Adrenal gland (tissue), 12 donors: ENCODE measurements around the gene STPG4. TPM values are rescaled to one million over a fixed set of nuclear protein-coding genes. Genes with fewer than 3 reads are reported as not detected.

Experiments used
- DNase-seq, 7 donors: peaks; one replicate each; pipeline ENCODE4 v3.0.0-alpha.2; 2019 to 2020
- H3K27ac ChIP-seq, 5 donors: fragments of 200-600 bp; sonication (generic) in 4 of 5; 1 replicate in 3 of 5; 2 replicates in 2 of 5; pipeline versions ENCODE4 v1.5.1 to v1.8.0; 2016 to 2020; ENCODE audit warnings: mild to moderate bottlenecking in 1 of 5
- H3K27me3 ChIP-seq: fragments of 200-600 bp; 2 replicates; pipeline ENCODE4 v1.8.0; 2021
- H3K36me3 ChIP-seq, 2 donors: fragments of 200-600 bp; replicated peaks in 1 of 2; 1 replicate in 1 of 2; 2 replicates in 1 of 2; pipeline versions ENCODE4 v1.5.1 to v1.8.0; 2018 to 2022
- H3K4me1 ChIP-seq, 2 donors: fragments of 200-600 bp; replicated peaks in 1 of 2; 1 replicate in 1 of 2; 2 replicates in 1 of 2; pipeline versions ENCODE4 v1.5.1 to v1.8.0; 2018 to 2021
- H3K4me3 ChIP-seq, 4 donors: fragments of 200-600 bp; sonication (generic) in 3 of 4; one replicate each; pipeline ENCODE4 v1.5.1; 2016 to 2018
- H3K9me3 ChIP-seq, 3 donors: fragments of 200-600 bp; sonication (generic) in 1 of 3; replicated peaks in 1 of 3; 1 replicate in 2 of 3; 2 replicates in 1 of 3; pipeline versions ENCODE4 v1.5.1 to v1.8.0; 2016 to 2021
- POLR2A ChIP-seq, 2 donors: fragments of 450-650 bp; IDR thresholded peaks; one replicate each; pipeline ENCODE4 v1.6.1; 2017; ENCODE audit warnings: antibody characterized with exemption in 2 of 2, mild to moderate bottlenecking in 2 of 2, moderate library complexity in 1 of 2
- WGBS, 4 donors: extraction: QIAGEN DNeasy Blood & Tissue Kit in 2 of 4; methylation state at CpG; one replicate each; pipeline versions ENCODE4 v1.1.5 to v1.1.7; 2013 to 2017; 5-methylcytosine and 5-hydroxymethylcytosine counted together
- intact Hi-C, 2 donors: fragments of 100-400 bp; cut with DNase I; formaldehyde crosslinking; loops; one replicate each; pipeline versions ENCODE4 v1.14.1 to v1.15.0; 2022 to 2023
- polyA plus RNA-seq, 3 donors: library from polyadenylated mRNA; stranded (reverse); fragments of 200-250 nt in 2 of 3; fragments of 350-450 nt in 1 of 3; fragmentation: Illumina TruSeq in 1 of 3; extraction: RNeasy Lipid Tissue Mini Kit (QIAGEN cat#74804) in 1 of 3; gene quantifications; one replicate each; pipeline ENCODE4 v1.2.3, GENCODE V29; 2013 to 2014
- total RNA-seq, 9 donors: library from RNA; depleted of rRNA in 4 of 9; stranded (reverse); fragments of >200 nt in 4 of 9; fragments of 120-200 nt in 1 of 9; fragmentation: NEBNext Ultra II Directional in 1 of 9; extraction: Animal tissue kit (Norgen Biotek cat#: 25700) in 1 of 9; gene quantifications; one replicate each; pipeline versions ENCODE4 v1.1.0 to v1.2.4, GENCODE V29; 2013 to 2023
- TF ChIP-seq, protein P1 (sequence below), 6 experiments: fragments of 450-650 bp in 4 of 6; fragments of 200-600 bp in 2 of 6; sonication (generic) in 1 of 6; IDR thresholded peaks; 1 replicate in 5 of 6; 2 replicates in 1 of 6; pipeline versions ENCODE4 v1.5.1 to v1.8.0; 2016 to 2021; ENCODE audit warnings: antibody characterized with exemption in 6 of 6, mild to moderate bottlenecking in 2 of 6, moderate library complexity in 1 of 6
- donor health status: healthy with polysubstance abuse.
- donor health status: Bipolar disorder and iron deficiency.
- donor health status: DM: yes; HTN: yes; CAD: no.
- donor health status: DM: no; HTN: no; CAD: no.
- donor health status: DM: no; HTN: no; CAD: no.
- donor health status: DM: yes; HTN: yes; CAD: no.

The STPG4 gene
- total and polyA plus RNA-seq, 12 donors: 0.24 to 0.28 TPM; not detected in 10

DNA sequence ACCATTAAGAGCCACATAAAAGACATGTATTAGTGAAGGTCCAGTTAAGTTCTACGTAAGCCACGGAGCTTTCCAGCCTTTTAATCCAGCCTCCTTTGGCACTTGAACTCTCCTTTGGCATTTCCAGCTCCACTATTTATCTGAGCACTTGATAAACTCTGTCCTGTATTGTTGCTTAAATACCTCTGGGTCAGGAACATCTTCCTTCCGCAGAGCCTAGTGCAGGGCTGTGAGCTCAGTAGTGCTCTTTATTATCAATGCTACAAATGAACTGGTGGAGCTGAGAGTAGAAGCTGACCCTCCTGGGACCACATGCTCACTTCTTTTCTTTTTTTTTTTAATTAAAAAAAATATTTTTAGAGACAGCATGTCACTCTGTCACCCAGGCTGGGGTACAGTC lies 4.9 kb downstream of the STPG4 start:
- Histone ChIP-seq H3K27me3 (no peaks in the 10 kb centered on the region), H3K9me3 (no peaks in the 10 kb centered on the region), H3K27ac (no peak overlapping the region), H3K36me3 (peaks cover 0 to 11% of the 10 kb centered on the region in 2 donors), H3K4me3 (no peak overlapping the region), H3K4me1 (no peaks in the 10 kb centered on the region)
- WGBS, 4 donors: 82 to 96% (median 87%) methylated on average over 3 of the region's 3 CpGs
- no peak for TF ChIP-seq POLR2A (IDR thresholded peaks at IDR 0.05)
- TF ChIP-seq, protein P1, sequence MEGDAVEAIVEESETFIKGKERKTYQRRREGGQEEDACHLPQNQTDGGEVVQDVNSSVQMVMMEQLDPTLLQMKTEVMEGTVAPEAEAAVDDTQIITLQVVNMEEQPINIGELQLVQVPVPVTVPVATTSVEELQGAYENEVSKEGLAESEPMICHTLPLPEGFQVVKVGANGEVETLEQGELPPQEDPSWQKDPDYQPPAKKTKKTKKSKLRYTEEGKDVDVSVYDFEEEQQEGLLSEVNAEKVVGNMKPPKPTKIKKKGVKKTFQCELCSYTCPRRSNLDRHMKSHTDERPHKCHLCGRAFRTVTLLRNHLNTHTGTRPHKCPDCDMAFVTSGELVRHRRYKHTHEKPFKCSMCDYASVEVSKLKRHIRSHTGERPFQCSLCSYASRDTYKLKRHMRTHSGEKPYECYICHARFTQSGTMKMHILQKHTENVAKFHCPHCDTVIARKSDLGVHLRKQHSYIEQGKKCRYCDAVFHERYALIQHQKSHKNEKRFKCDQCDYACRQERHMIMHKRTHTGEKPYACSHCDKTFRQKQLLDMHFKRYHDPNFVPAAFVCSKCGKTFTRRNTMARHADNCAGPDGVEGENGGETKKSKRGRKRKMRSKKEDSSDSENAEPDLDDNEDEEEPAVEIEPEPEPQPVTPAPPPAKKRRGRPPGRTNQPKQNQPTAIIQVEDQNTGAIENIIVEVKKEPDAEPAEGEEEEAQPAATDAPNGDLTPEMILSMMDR (IDR thresholded peaks at IDR 0.05): no peak
- intact Hi-C loops: no loop called here
- no peak for DNase-seq

DNA sequence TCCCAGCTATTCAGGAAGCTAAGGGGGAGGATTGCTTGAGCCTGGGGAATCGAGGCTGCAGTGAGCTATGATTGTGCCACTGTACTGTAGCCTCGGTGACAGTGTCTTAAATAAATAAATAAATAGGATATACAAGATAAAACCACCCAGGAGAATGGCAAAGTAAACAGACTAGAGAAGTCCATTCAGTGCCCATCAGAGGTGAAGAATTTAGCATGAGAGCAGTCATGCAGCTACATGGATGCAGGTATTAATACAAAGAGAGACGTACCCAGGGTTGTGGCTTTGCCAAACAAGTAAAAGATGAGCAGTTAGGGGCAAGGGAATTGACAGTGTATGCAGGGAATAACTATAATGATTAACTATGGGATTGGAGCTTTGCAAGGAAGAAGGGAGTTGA lies 8.1 kb downstream of the STPG4 start:
- no peak for DNase-seq
- Histone ChIP-seq H3K36me3 (peaks cover 0 to 11% of the 10 kb centered on the region in 2 donors), H3K9me3 (no peaks in the 10 kb centered on the region), H3K27ac (no peak overlapping the region), H3K27me3 (no peaks in the 10 kb centered on the region), H3K4me1 (no peaks in the 10 kb centered on the region), H3K4me3 (no peak overlapping the region)
- WGBS, 4 donors: 95 to 100% (median 98%) methylated on average over 3 of the region's 3 CpGs
- intact Hi-C loops: no loop called here
- TF ChIP-seq, protein P1 (IDR thresholded peaks at IDR 0.05): no peak
- TF ChIP-seq POLR2A (IDR thresholded peaks at IDR 0.05): no peak

DNA sequence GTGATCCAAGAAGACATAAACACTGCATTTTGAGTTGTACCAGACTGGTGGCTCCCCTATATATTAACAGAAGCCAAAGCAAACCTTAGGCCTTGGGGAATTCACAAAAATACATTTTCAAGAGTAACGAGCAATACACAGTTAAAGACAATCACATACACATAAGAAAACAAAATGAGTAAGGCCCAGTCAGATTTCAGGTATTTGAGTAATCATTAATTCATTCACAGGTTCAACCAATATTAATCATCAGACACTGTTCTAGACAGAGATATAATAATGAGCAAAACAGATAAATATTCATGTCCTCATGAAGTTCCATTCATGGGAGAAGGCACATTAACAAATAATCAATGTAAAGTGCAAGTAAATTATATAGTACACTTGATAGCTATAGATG lies 9.6 kb downstream of the STPG4 start:
- H3K9me3 ChIP-seq: no peaks in the 10 kb centered on the region
- H3K27ac ChIP-seq: no peak overlapping the region
- DNase-seq: no peak
- H3K4me3 ChIP-seq: no peak overlapping the region
- 85 to 97% (median 94%) methylated on average over 1 of the region's 1 CpG for WGBS, 4 donors
- H3K36me3 ChIP-seq: peaks cover 0 to 11% of the 10 kb centered on the region in 2 donors
- no peaks in the 10 kb centered on the region for H3K4me1 ChIP-seq
- TF ChIP-seq, protein P1 (IDR thresholded peaks at IDR 0.05): no peak
- no peak for TF ChIP-seq POLR2A (IDR thresholded peaks at IDR 0.05)
- intact Hi-C loops: no loop called here
- no peaks in the 10 kb centered on the region for H3K27me3 ChIP-seq

DNA sequence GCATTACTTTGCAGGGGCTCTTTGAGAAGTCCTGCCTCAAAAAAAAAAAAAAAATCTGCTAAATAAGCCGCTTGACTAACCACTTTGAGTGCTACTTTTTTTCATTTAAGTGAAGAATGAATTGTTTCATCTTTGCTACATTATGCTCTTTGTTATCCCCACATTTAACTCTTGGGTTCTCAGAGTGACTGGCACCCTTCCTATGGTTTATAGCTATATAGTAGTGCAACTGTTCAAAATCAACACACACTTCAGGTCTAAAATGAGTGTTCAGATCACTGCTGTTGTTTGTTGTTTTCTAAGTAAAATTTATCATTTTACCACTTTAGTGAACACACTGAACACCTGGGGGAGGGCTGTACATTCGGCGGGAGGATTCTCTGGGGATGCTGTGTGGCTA lies 13.6 kb downstream of the STPG4 start:
- TF ChIP-seq, protein P1 (IDR thresholded peaks at IDR 0.05): no peak
- TF ChIP-seq POLR2A (IDR thresholded peaks at IDR 0.05): no peak
- WGBS, 4 donors: 91 to 99% (median 96%) methylated on average over 3 of the region's 3 CpGs

More for the DNA sequence above, 13.6 kb downstream of the STPG4 start:
- no peaks in the 10 kb centered on the region for H3K4me1 ChIP-seq
- intact Hi-C loops: no loop called here
- DNase-seq: no peak
- H3K9me3 ChIP-seq: no peaks in the 10 kb centered on the region
- H3K27ac ChIP-seq: no peak overlapping the region
- no peaks in the 10 kb centered on the region for H3K27me3 ChIP-seq
- no peak overlapping the region for H3K4me3 ChIP-seq
- no peaks in the 10 kb centered on the region for H3K36me3 ChIP-seq
